ENCODE results near the gene APOC3.

APOC3 gene

GRCh38 chr11:116807601-116808261 is 22.0 kb upstream of the APOC3 start:
- Histone ChIP-seq H3K4me3 (ENCODE audit: low read depth, low read length) (no peak overlapping the region), H3K36me3 (replicated peaks) (no peaks in the 10 kb centered on the region), H3K27ac (no peak overlapping the region), H3K27me3 (replicated peaks) (no peaks in the 10 kb centered on the region)
- TF ChIP-seq, protein P1, sequence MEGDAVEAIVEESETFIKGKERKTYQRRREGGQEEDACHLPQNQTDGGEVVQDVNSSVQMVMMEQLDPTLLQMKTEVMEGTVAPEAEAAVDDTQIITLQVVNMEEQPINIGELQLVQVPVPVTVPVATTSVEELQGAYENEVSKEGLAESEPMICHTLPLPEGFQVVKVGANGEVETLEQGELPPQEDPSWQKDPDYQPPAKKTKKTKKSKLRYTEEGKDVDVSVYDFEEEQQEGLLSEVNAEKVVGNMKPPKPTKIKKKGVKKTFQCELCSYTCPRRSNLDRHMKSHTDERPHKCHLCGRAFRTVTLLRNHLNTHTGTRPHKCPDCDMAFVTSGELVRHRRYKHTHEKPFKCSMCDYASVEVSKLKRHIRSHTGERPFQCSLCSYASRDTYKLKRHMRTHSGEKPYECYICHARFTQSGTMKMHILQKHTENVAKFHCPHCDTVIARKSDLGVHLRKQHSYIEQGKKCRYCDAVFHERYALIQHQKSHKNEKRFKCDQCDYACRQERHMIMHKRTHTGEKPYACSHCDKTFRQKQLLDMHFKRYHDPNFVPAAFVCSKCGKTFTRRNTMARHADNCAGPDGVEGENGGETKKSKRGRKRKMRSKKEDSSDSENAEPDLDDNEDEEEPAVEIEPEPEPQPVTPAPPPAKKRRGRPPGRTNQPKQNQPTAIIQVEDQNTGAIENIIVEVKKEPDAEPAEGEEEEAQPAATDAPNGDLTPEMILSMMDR (IDR thresholded peaks at IDR 0.05; ENCODE audit: low read depth, low read length, missing control alignments) = no peak
- no peak for DNase-seq
- in situ Hi-C loops (cut with HindIII; ENCODE audit: low pct_ligation_motif_present, low sequenced_read_pairs) = no loop called here

DNA sequence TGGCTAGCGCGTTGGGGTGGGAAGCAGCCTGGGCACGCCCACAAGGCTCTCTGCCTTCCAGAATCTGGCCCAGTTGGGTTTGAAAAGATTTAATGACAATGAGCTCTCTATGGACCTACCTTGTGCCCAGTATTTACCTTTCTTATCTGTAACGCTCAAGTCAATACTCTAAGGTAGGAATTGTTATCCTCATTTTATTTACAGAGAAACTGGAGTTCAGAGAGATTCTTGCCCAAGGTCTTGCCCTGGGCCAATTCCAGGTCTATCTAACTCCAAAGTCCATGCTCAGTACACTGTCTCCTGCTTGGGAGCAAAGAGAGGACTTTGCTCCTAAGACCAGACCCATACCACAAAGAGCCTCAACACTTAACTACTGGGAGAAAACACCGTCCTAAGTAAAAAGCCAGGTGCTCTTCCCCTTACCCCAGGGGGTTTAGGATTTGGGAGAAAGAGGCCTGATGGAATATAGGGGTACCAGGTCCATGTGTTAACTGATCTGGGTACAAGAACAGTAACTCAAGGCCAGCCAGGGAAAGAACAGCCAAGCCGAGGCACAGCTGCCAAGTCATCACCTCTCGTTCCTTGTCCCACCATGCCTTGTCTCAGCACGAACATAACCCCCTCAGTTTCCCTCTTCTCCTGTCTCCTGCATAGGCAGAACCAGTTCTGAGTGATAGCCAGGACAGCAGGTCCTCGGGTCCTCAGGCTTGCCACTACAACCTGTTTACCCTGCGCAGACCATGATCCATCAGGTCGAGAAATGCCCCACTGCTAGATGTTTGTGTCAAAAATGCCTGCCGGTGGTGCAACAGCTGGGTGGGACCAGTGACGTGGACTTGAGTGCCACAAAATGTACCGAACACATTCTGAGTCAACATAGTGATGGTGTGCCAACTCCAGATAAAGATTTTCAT is 21.2 kb upstream of the APOC3 start:
- in situ Hi-C loops (cut with HindIII; ENCODE audit: low pct_ligation_motif_present, low sequenced_read_pairs) = no loop called here
- DNase-seq = peak; percentile 56
- Histone ChIP-seq H3K36me3 (replicated peaks) (no peaks in the 10 kb centered on the region), H3K4me3 (ENCODE audit: low read depth, low read length) (no peak overlapping the region), H3K27me3 (replicated peaks) (no peaks in the 10 kb centered on the region), H3K27ac (peak overlapping the region; percentile 69)
- TF ChIP-seq, protein P1 (IDR thresholded peaks at IDR 0.05; ENCODE audit: low read depth, low read length, missing control alignments) = no peak

DNA sequence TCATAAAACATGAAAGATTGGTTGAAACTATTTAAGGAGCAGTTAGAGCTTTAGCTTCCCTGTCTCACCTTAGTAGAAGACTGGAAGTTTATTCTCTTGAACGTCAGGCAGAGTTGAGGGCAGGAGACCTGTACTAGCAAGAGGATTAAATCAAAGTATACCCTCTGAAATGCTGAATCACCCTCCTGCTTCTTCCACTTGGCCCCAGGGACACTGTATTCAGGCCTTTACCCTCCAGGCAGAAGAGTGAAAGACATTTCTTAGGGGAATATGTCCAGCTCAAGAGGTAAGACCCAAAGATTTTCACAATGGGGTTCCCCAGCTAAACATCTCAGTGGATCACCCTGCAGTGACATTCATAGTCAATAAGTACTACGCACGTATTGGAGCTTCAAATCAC is 18.5 kb upstream of the APOC3 start:
- in situ Hi-C loops (cut with HindIII; ENCODE audit: low pct_ligation_motif_present, low sequenced_read_pairs) = no loop called here
- H3K4me3 ChIP-seq (ENCODE audit: low read depth, low read length) = no peak overlapping the region
- TF ChIP-seq, protein P1 (IDR thresholded peaks at IDR 0.05; ENCODE audit: low read depth, low read length, missing control alignments) = no peak
- no peak overlapping the region for H3K27ac ChIP-seq
- DNase-seq = no peak
- no peaks in the 10 kb centered on the region for H3K27me3 ChIP-seq (replicated peaks)
- no peaks in the 10 kb centered on the region for H3K36me3 ChIP-seq (replicated peaks)

GRCh38 chr11:116812109-116812508 is 17.6 kb upstream of the APOC3 start:
- in situ Hi-C loops (cut with HindIII; ENCODE audit: low pct_ligation_motif_present, low sequenced_read_pairs) = no loop called here
- Histone ChIP-seq H3K4me3 (ENCODE audit: low read depth, low read length) (no peak overlapping the region), H3K36me3 (replicated peaks) (no peaks in the 10 kb centered on the region), H3K27ac (no peak overlapping the region), H3K27me3 (replicated peaks) (no peaks in the 10 kb centered on the region)
- TF ChIP-seq, protein P1 (IDR thresholded peaks at IDR 0.05; ENCODE audit: low read depth, low read length, missing control alignments) = no peak
- no peak for DNase-seq

GRCh38 chr11:116813170-116813569 is 16.5 kb upstream of the APOC3 start:
- in situ Hi-C loops (cut with HindIII; ENCODE audit: low pct_ligation_motif_present, low sequenced_read_pairs) = no loop called here
- H3K4me3 ChIP-seq (ENCODE audit: low read depth, low read length) = no peak overlapping the region
- no peaks in the 10 kb centered on the region for H3K27me3 ChIP-seq (replicated peaks)
- H3K36me3 ChIP-seq (replicated peaks) = no peaks in the 10 kb centered on the region
- TF ChIP-seq, protein P1 (IDR thresholded peaks at IDR 0.05; ENCODE audit: low read depth, low read length, missing control alignments) = no peak
- no peak for DNase-seq
- H3K27ac ChIP-seq = no peak overlapping the region

Measured in brain microvascular endothelial cell (primary cell).